K562 (cell line): ENCODE measurements around the gene PCSK5.

ENCODE experiments used
- CBX1 ChIP-seq: sonication (generic); IDR thresholded peaks from 2 replicates; pipeline ENCODE4 v1.6.1; 2016; ENCODE audit warnings: antibody characterized with exemption, low read depth, mild to moderate bottlenecking
- CTCF ChIP-seq, 3 experiments: IDR thresholded peaks in 2 of 3; conservative IDR thresholded peaks in 1 of 3; 2 replicates each; pipeline ENCODE4 v1.5.1; 2011 to 2012; ENCODE audit warnings: low read length in 3 of 3, mild to moderate bottlenecking in 3 of 3, control low read depth in 2 of 3, improper control_type of control experiment in 1 of 3, inconsistent platforms in 1 of 3, low read depth in 1 of 3, mixed read lengths in 1 of 3, moderate library complexity in 1 of 3; ENCODE audit not compliant: insufficient read depth in 2 of 3
- FOXM1 ChIP-seq, 2 experiments: fragments of 450-650 bp in 1 of 2; sonication (generic) in 1 of 2; formaldehyde crosslinking in 1 of 2; IDR thresholded peaks; 2 replicates each; pipeline versions ENCODE4 v1.6.1 to v1.9.0; 2017 to 2022; ENCODE audit warnings: low read depth in 2 of 2, mild to moderate bottlenecking in 2 of 2, missing genetic modification reagents in 1 of 2, moderate library complexity in 1 of 2
- HDAC2 ChIP-seq: fragments of 450-650 bp; IDR thresholded peaks from 2 replicates; pipeline ENCODE4 v1.6.1; 2016; ENCODE audit warnings: mild to moderate bottlenecking
- HDGF ChIP-seq: fragments of 450-650 bp; IDR thresholded peaks from 2 replicates; pipeline ENCODE4 v1.6.1; 2016
- KDM1A ChIP-seq, 2 experiments: fragments of 450-650 bp; IDR thresholded peaks; 2 replicates each; pipeline ENCODE4 v1.6.1; 2016; ENCODE audit warnings: mild to moderate bottlenecking in 2 of 2
- MAX ChIP-seq: sonication (generic); formaldehyde crosslinking; IDR thresholded peaks from 2 replicates; pipeline ENCODE4 v1.9.0; 2022; ENCODE audit warnings: mild to moderate bottlenecking, missing genetic modification reagents
- RAD21 ChIP-seq, 2 experiments: fragments of 250-450 bp in 1 of 2; fragments of 450-650 bp in 1 of 2; sonication (Bioruptor Pico) in 1 of 2; formaldehyde crosslinking in 1 of 2; IDR thresholded peaks in 1 of 2; conservative IDR thresholded peaks in 1 of 2; 2 replicates each; pipeline versions ENCODE4 v1.4.0 to v1.8.0; 2020 to 2022; ENCODE audit warnings: mild to moderate bottlenecking in 2 of 2, moderate library complexity in 1 of 2
- REST ChIP-seq, 2 experiments: fragments of 450-650 bp; formaldehyde crosslinking in 1 of 2; IDR thresholded peaks; 2 replicates each; pipeline versions ENCODE4 v1.4.0 to v1.6.1; 2014 to 2020; ENCODE audit warnings: mild to moderate bottlenecking in 2 of 2, borderline replicate concordance in 1 of 2, low read depth in 1 of 2
- SP2 ChIP-seq: IDR thresholded peaks from 2 replicates; pipeline ENCODE4 v1.6.1; 2011; ENCODE audit warnings: mild to moderate bottlenecking, low read depth, low read length, moderate library complexity; ENCODE audit not compliant: poor library complexity, severe bottlenecking; ENCODE audit errors: extremely low read depth
- STAG1 ChIP-seq: sonication (generic); formaldehyde crosslinking; IDR thresholded peaks from 2 replicates; pipeline ENCODE4 v1.5.0; 2020; ENCODE audit warnings: missing genetic modification reagents, borderline replicate concordance
- ZBTB33 ChIP-seq: sonication (generic); formaldehyde crosslinking; IDR thresholded peaks from 2 replicates; pipeline ENCODE4 v1.8.1; 2023; ENCODE audit warnings: mild to moderate bottlenecking, missing genetic modification reagents
- ZFP1 ChIP-seq: fragments of 450-650 bp; formaldehyde crosslinking; IDR thresholded peaks from 2 replicates; pipeline ENCODE4 v1.4.0; 2020; ENCODE audit warnings: mild to moderate bottlenecking, mixed read lengths

GRCh38 chr9:76289703-76290102 lies 399.2 kb downstream of the PCSK5 start:
- TF ChIP-seq FOXM1 (IDR thresholded peaks at IDR 0.05; ENCODE audit: low read depth), result no peak
- no peak for TF ChIP-seq FOXM1 (CRISPR knock-in tag; IDR thresholded peaks at IDR 0.05; ENCODE audit: low read depth)
- TF ChIP-seq RAD21 (CRISPR knock-in tag; conservative IDR thresholded peaks at IDR 0.05 in 1 of 2, IDR thresholded peaks at IDR 0.05 in 1 of 2), result no peak
- no peak for TF ChIP-seq ZFP1 (CRISPR knock-in tag)
- no peak for TF ChIP-seq CTCF (IDR thresholded peaks at IDR 0.05 in 2 of 3, conservative IDR thresholded peaks at IDR 0.05 in 1 of 3; ENCODE audit: insufficient read depth in 2 of 3, low read depth in 1 of 3, low read length in 3 of 3)
- TF ChIP-seq KDM1A (IDR thresholded peaks at IDR 0.05), result no peak
- no peak for TF ChIP-seq REST (IDR thresholded peaks at IDR 0.05; ENCODE audit: borderline replicate concordance)
- no peak for TF ChIP-seq REST (CRISPR knock-in tag; IDR thresholded peaks at IDR 0.05; ENCODE audit: low read depth)
- no peak for TF ChIP-seq ZBTB33 (CRISPR knock-in tag)
- TF ChIP-seq SP2, result no peak
- no peak for TF ChIP-seq HDAC2
- TF ChIP-seq CBX1, result no peak
- no peak for TF ChIP-seq HDGF
- no peak for TF ChIP-seq MAX (CRISPR knock-in tag)
- TF ChIP-seq STAG1 (CRISPR knock-in tag), result no peak
